C4-2B (cell line): ENCODE data around the gene UBR4.

Experiments
- CTCF ChIP-seq: fragments of 450-650 bp; conservative IDR thresholded peaks from 2 replicates; pipeline ENCODE4 v1.5.1; 2017; ENCODE audit warnings: mild to moderate bottlenecking
- ZFX ChIP-seq: fragments of 450-650 bp; IDR thresholded peaks from 2 replicates; pipeline ENCODE4 v1.6.1; 2017

- TF ChIP-seq CTCF, result no peak
- no peak for TF ChIP-seq ZFX
Measured at GRCh38 chr1:19133360-19133759, 76.7 kb downstream of the UBR4 start.
